NB4 (cell line): ENCODE results near the gene MAFG.

Source experiments
- CTCF ChIP-seq: IDR thresholded peaks from one replicate; pipeline ENCODE4 v1.5.1; 2012; ENCODE audit warnings: low read depth, low read length
- MYC ChIP-seq: IDR thresholded peaks from 2 replicates; pipeline ENCODE4 v1.6.1; 2011; ENCODE audit warnings: low read depth, low read length
- POLR2A ChIP-seq: IDR thresholded peaks from 2 replicates; pipeline ENCODE4 v1.6.1; 2011; ENCODE audit warnings: mild to moderate bottlenecking; ENCODE audit not compliant: insufficient read length; ENCODE audit errors: extremely low read depth

GRCh38 chr17:81925860-81926450 is 1.6 kb downstream of the MAFG start:
- TF ChIP-seq POLR2A, result no peak
- no peak for TF ChIP-seq MYC
- TF ChIP-seq CTCF, result no peak
